Measurements from ENCODE around the gene MT1A.

The MT1A gene

GRCh38 chr16:56637814-56638750 lies at the start of gene MT1A:
TSS of gene MT1A (plus strand) at chr16:56638666. CDS start at chr16:56638739, 73 bp downstream.
- no peak within 1 kb of the TSS for H3K4me3 ChIP-seq (ENCODE audit: low read length)
- no peak for TF ChIP-seq ZNF274 (IDR thresholded peaks at IDR 0.05; ENCODE audit: low read depth, low read length)

- TF ChIP-seq ZNF274 (IDR thresholded peaks at IDR 0.05; ENCODE audit: low read depth, low read length): no peak
- no peak overlapping the region for H3K4me3 ChIP-seq (ENCODE audit: low read length)
Measured at GRCh38 chr16:56588781-56589140, 49.7 kb upstream of the MT1A start.

- no peak within 1 kb of the TSS; the same call in 1 of the 2 replicates for H3K4me3 ChIP-seq (ENCODE audit: low read length)
- TF ChIP-seq ZNF274 (IDR thresholded peaks at IDR 0.05; ENCODE audit: low read depth, low read length): no peak
Measured at GRCh38 chr16:56589141-56590039, 49.1 kb upstream of the MT1A start, which contains the start of gene MT3. TSS of gene MT3 (plus strand) at chr16:56589528. CDS start at chr16:56589591, 63 bp downstream.

- H3K4me3 ChIP-seq (ENCODE audit: low read length): no peak overlapping the region
- TF ChIP-seq ZNF274 (IDR thresholded peaks at IDR 0.05; ENCODE audit: low read depth, low read length): no peak
Measured at GRCh38 chr16:56591377-56592060, 46.9 kb upstream of the MT1A start.

- H3K4me3 ChIP-seq (ENCODE audit: low read length): no peak overlapping the region
Measured at GRCh38 chr16:56593573-56594291, 44.7 kb upstream of the MT1A start.

GRCh38 chr16:56594292-56594619 lies 44.2 kb upstream of the MT1A start:
- TF ChIP-seq ZNF274 (IDR thresholded peaks at IDR 0.05; ENCODE audit: low read depth, low read length): no peak
- no peak overlapping the region for H3K4me3 ChIP-seq (ENCODE audit: low read length)

More at GRCh38 chr16:56593573-56594291, 44.7 kb upstream of the MT1A start:
- TF ChIP-seq ZNF274 (IDR thresholded peaks at IDR 0.05; ENCODE audit: low read depth, low read length): no peak

- H3K4me3 ChIP-seq (ENCODE audit: low read length): no peak overlapping the region
Measured at GRCh38 chr16:56600398-56600999, 38.0 kb upstream of the MT1A start.

GRCh38 chr16:56601325-56601724 lies 37.1 kb upstream of the MT1A start:
- no peak for TF ChIP-seq ZNF274 (IDR thresholded peaks at IDR 0.05; ENCODE audit: low read depth, low read length)
- no peak overlapping the region for H3K4me3 ChIP-seq (ENCODE audit: low read length)

More at GRCh38 chr16:56600398-56600999, 38.0 kb upstream of the MT1A start:
- no peak for TF ChIP-seq ZNF274 (IDR thresholded peaks at IDR 0.05; ENCODE audit: low read depth, low read length)

- TF ChIP-seq ZNF274 (IDR thresholded peaks at IDR 0.05; ENCODE audit: low read depth, low read length): no peak
- no peak overlapping the region for H3K4me3 ChIP-seq (ENCODE audit: low read length)
Measured at GRCh38 chr16:56603589-56603988, 34.9 kb upstream of the MT1A start.

- no peak for TF ChIP-seq ZNF274 (IDR thresholded peaks at IDR 0.05; ENCODE audit: low read depth, low read length)
- H3K4me3 ChIP-seq (ENCODE audit: low read length): no peak overlapping the region
Measured at GRCh38 chr16:56604966-56605365, 33.5 kb upstream of the MT1A start.

GRCh38 chr16:56605475-56605874 lies 33.0 kb upstream of the MT1A start:
- TF ChIP-seq ZNF274 (IDR thresholded peaks at IDR 0.05; ENCODE audit: low read depth, low read length): no peak
- no peak overlapping the region for H3K4me3 ChIP-seq (ENCODE audit: low read length)

- H3K4me3 ChIP-seq (ENCODE audit: low read length): no peak overlapping the region
- TF ChIP-seq ZNF274 (IDR thresholded peaks at IDR 0.05; ENCODE audit: low read depth, low read length): no peak
Measured at GRCh38 chr16:56606071-56606475, 32.4 kb upstream of the MT1A start.

Measured in GM08714 (cell line).